Breast epithelium (tissue), 3 donors: ENCODE results near the gene RPL32.

Experiments
- POLR2A ChIP-seq: fragments of 450-650 bp; IDR thresholded peaks from one replicate; pipeline ENCODE4 v1.6.1; 2016; ENCODE audit warnings: antibody characterized with exemption, mild to moderate bottlenecking, moderate library complexity
- POLR2AphosphoS5 ChIP-seq, 3 donors: sonication (generic); formaldehyde crosslinking; IDR thresholded peaks; one replicate each; pipeline ENCODE4 v1.6.1; 2017; ENCODE audit warnings: antibody characterized with exemption in 3 of 3
- TF ChIP-seq, protein P1 (sequence below), 3 donors: fragments of 450-650 bp; IDR thresholded peaks; one replicate each; pipeline ENCODE4 v1.5.1; 2016 to 2017; ENCODE audit warnings: antibody characterized with exemption in 3 of 3, mild to moderate bottlenecking in 3 of 3, moderate library complexity in 3 of 3

DNA sequence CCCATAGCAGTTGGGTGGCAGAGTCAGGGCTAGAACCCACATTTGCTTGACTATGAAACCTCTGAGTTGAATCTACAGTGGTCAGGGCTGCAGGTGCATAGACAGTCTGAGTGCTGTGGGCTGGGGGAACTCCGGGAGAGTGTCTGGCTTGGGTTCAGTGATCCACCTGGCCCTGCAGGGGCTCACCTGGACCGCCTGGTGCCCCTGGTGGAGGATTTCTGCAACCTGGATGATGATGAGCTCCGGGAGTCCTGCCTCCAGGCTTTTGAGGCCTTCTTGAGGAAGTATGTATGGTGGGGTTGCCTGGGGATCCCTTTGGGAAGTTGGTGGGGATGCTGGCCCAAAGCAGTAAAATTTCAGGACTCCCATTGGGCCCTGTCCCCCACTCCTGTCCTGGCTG is 28.6 kb downstream of the RPL32 start:
- TF ChIP-seq POLR2AphosphoS5 (IDR thresholded peaks at IDR 0.05) (no peak), POLR2A (no peak)
- TF ChIP-seq, protein P1, sequence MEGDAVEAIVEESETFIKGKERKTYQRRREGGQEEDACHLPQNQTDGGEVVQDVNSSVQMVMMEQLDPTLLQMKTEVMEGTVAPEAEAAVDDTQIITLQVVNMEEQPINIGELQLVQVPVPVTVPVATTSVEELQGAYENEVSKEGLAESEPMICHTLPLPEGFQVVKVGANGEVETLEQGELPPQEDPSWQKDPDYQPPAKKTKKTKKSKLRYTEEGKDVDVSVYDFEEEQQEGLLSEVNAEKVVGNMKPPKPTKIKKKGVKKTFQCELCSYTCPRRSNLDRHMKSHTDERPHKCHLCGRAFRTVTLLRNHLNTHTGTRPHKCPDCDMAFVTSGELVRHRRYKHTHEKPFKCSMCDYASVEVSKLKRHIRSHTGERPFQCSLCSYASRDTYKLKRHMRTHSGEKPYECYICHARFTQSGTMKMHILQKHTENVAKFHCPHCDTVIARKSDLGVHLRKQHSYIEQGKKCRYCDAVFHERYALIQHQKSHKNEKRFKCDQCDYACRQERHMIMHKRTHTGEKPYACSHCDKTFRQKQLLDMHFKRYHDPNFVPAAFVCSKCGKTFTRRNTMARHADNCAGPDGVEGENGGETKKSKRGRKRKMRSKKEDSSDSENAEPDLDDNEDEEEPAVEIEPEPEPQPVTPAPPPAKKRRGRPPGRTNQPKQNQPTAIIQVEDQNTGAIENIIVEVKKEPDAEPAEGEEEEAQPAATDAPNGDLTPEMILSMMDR (IDR thresholded peaks at IDR 0.05) = no peak
